H1 (cell line): ENCODE data around the gene CLPX. TPM values are rescaled to one million over a fixed set of nuclear protein-coding genes. Genes with fewer than 3 reads are reported as not detected.

Experiments
- ASH2L ChIP-seq: fragments of 200-600, 300-600 bp; sonication (generic); IDR thresholded peaks from one replicate; pipeline ENCODE4 v1.7.1; 2017; ENCODE audit warnings: low read length
- ATF2 ChIP-seq: IDR thresholded peaks from 2 replicates; pipeline ENCODE4 v1.6.1; 2012; ENCODE audit warnings: low read length, inconsistent platforms
- CBX5 ChIP-seq: fragments of 300-800, 300-1000 bp; sonication (generic); IDR thresholded peaks from 2 replicates; pipeline ENCODE4 v1.7.1; 2016; ENCODE audit warnings: antibody characterized with exemption, low read length, low read depth
- CHD1 ChIP-seq: IDR thresholded peaks from 2 replicates; pipeline ENCODE4 v1.6.1; 2012; ENCODE audit warnings: low read depth, low read length, improper control_type of control experiment
- CHD2 ChIP-seq: IDR thresholded peaks from 2 replicates; pipeline ENCODE4 v1.6.1; 2012; ENCODE audit warnings: low read length, improper control_type of control experiment
- CTCF ChIP-seq, 3 experiments: IDR thresholded peaks; 1 replicate in 2 of 3; 2 replicates in 1 of 3; pipeline versions ENCODE4 v1.5.1 to v1.6.1; 2011; ENCODE audit warnings: low read length in 3 of 3, mild to moderate bottlenecking in 3 of 3, inconsistent platforms in 2 of 3, low read depth in 1 of 3, moderate library complexity in 1 of 3; ENCODE audit not compliant: insufficient read depth in 1 of 3; ENCODE audit errors: control extremely low read depth in 1 of 3
- EGR1 ChIP-seq: IDR thresholded peaks from 2 replicates; pipeline ENCODE4 v1.6.1; 2011; ENCODE audit warnings: low read depth, low read length, borderline replicate concordance
- KDM4A ChIP-seq: IDR thresholded peaks from one replicate; pipeline ENCODE4 v1.7.1; 2012; ENCODE audit warnings: low read depth, mild to moderate bottlenecking, moderate library complexity, low read length, inconsistent platforms; ENCODE audit not compliant: severe bottlenecking
- MAFK ChIP-seq: IDR thresholded peaks from 2 replicates; pipeline ENCODE4 v1.6.1; 2012; ENCODE audit warnings: low read depth, mild to moderate bottlenecking, improper control_type of control experiment, low read length
- PHF8 ChIP-seq: fragments of 200-600 bp; sonication (generic); conservative IDR thresholded peaks from 2 replicates; pipeline ENCODE4 v1.7.1; 2012; ENCODE audit warnings: low read depth, mild to moderate bottlenecking, inconsistent platforms, low read length, moderate library complexity
- POLR2A ChIP-seq, 2 experiments: IDR thresholded peaks; 1 replicate in 1 of 2; 2 replicates in 1 of 2; pipeline ENCODE4 v1.6.1; 2011; ENCODE audit warnings: low read depth in 2 of 2, low read length in 2 of 2, mild to moderate bottlenecking in 2 of 2; ENCODE audit errors: control extremely low read depth in 1 of 2
- POU5F1 ChIP-seq: IDR thresholded peaks from 2 replicates; pipeline ENCODE4 v1.6.1; 2011; ENCODE audit warnings: low read depth, mild to moderate bottlenecking, low read length, moderate library complexity
- RAD21 ChIP-seq, 2 experiments: IDR thresholded peaks in 1 of 2; conservative IDR thresholded peaks in 1 of 2; 2 replicates each; pipeline ENCODE4 v1.6.1; 2011; ENCODE audit warnings: low read depth in 2 of 2, low read length in 2 of 2, improper control_type of control experiment in 1 of 2, inconsistent platforms in 1 of 2, mild to moderate bottlenecking in 1 of 2, moderate library complexity in 1 of 2
- RXRA ChIP-seq: IDR thresholded peaks from 2 replicates; pipeline ENCODE4 v1.6.1; 2011; ENCODE audit warnings: low read depth, mild to moderate bottlenecking, low read length, moderate library complexity; ENCODE audit not compliant: insufficient read depth
- SAP30 ChIP-seq: fragments of 300-600 bp; sonication (generic); IDR thresholded peaks from 2 replicates; pipeline ENCODE4 v1.7.1; 2012; ENCODE audit warnings: low read length, moderate library complexity, mild to moderate bottlenecking, inconsistent platforms; ENCODE audit not compliant: insufficient read depth, insufficient replicate concordance
- SP2 ChIP-seq: IDR thresholded peaks from 2 replicates; pipeline ENCODE4 v1.6.1; 2012; ENCODE audit warnings: mild to moderate bottlenecking, low read length, inconsistent platforms
- SUZ12 ChIP-seq: fragments of 200-600 bp; sonication (generic); IDR thresholded peaks from 2 replicates; pipeline ENCODE4 v1.6.1; 2012; ENCODE audit warnings: mild to moderate bottlenecking, inconsistent platforms, low read length, moderate library complexity, mixed read lengths
- TCF12 ChIP-seq: IDR thresholded peaks from 2 replicates; pipeline ENCODE4 v1.6.1; 2011; ENCODE audit warnings: low read depth, mild to moderate bottlenecking, low read length
- TEAD4 ChIP-seq: IDR thresholded peaks from 2 replicates; pipeline ENCODE4 v1.6.1; 2012; ENCODE audit warnings: low read depth, low read length, inconsistent platforms, mixed read lengths
- YY1 ChIP-seq: IDR thresholded peaks from 2 replicates; pipeline ENCODE4 v1.6.1; 2011; ENCODE audit warnings: low read depth, mild to moderate bottlenecking, low read length
- polyA plus RNA-seq, 7 experiments: library from polyadenylated mRNA; depleted of rRNA in 3 of 7; stranded (reverse) in 5 of 7; unstranded in 2 of 7; fragments of >200 nt in 5 of 7; fragments of 200-250 nt in 2 of 7; gene quantifications; 1 replicate in 5 of 7; 2 replicates in 1 of 7; 4 replicates in 1 of 7; pipeline versions ENCODE4 v1.2.1 to v1.2.3, GENCODE V29; 2011 to 2013; ENCODE audit warnings: missing spikeins in 2 of 7, mixed read lengths in 2 of 7
- total RNA-seq: library from RNA; stranded (reverse); fragmentation: NEBNext Ultra II Directional; extraction: Animal tissue kit (Norgen Biotek cat#: 25700); gene quantifications from 2 replicates; pipeline ENCODE4 v1.2.1, GENCODE V29; 2021
- TF ChIP-seq, protein P1 (sequence below): IDR thresholded peaks from 2 replicates; pipeline ENCODE4 v1.6.1; 2011; ENCODE audit warnings: low read depth, mild to moderate bottlenecking, low read length; ENCODE audit not compliant: insufficient read depth

Gene CLPX
- total and polyA plus RNA-seq, 2 of the 8 experiments (the other 6 are each of a cell fraction or from before 2014, with no cell fraction given) = 10.5 to 53.6 TPM

DNA sequence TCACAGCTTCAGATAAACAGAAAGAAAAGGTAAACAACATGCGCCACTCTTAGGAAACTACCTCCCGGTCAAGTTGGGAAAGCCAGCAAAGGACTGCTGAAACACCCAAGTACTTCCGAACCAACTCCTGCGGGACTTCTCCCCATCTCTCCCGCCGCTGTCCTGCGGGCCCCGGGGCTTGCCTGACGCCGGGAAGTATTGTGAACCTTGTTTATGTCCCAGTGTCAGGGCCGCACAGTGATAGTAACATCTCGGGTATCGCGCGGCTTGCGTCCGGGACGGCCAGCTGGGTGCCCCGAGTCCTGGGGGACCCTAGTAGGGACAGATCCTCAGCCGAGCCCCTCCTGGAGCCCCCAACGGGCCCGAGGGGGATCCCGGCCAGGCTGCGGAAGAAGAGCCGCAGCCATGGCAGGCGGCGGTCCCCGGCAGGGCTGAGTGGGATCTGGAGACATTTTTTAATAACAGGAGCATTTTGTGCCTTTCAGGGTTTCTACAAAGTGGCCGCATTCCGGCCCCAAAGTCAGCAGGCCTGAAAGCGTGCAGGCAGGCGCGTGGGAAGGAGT is 756 bp downstream of the CLPX start (continued):
- TF ChIP-seq CTCF (IDR thresholded peaks at IDR 0.05; ENCODE audit: control extremely low read depth in 1 of 3, insufficient read depth in 1 of 3, low read depth in 1 of 3, low read length in 3 of 3) (no peak), KDM4A (no peak), POLR2A (IDR thresholded peaks at IDR 0.05; ENCODE audit: control extremely low read depth in 1 of 2, low read depth in 2 of 2, low read length in 2 of 2) (no peak; a peak in 1 of 3 replicates), TEAD4 (no peak), ASH2L (no peak), SAP30 (no peak), CHD1 (no peak; the same call in 1 of the 2 replicates), ATF2 (no peak), PHF8 (no peak; the same call in 1 of the 2 replicates), SUZ12 (no peak), MAFK (no peak), RAD21 (IDR thresholded peaks at IDR 0.05 in 1 of 2, conservative IDR thresholded peaks at IDR 0.05 in 1 of 2; ENCODE audit: low read depth in 2 of 2, low read length in 2 of 2) (no peak), TCF12 (no peak), POU5F1 (no peak), CHD2 (peak; percentile 90), RXRA (no peak), CBX5 (no peak), SP2 (no peak), EGR1 (no peak), YY1 (no peak)
- TF ChIP-seq, protein P1, sequence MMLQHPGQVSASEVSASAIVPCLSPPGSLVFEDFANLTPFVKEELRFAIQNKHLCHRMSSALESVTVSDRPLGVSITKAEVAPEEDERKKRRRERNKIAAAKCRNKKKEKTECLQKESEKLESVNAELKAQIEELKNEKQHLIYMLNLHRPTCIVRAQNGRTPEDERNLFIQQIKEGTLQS = no peak
